Heart left ventricle (tissue), 16 donors: Measurements from ENCODE around the gene GTPBP3. TPM values are rescaled to one million over a fixed set of nuclear protein-coding genes. Genes with fewer than 3 reads are reported as not detected.

Experiments
- ATAC-seq, 4 donors: fragments of 200-7000 bp; cut with Tn5 transposase; one replicate each; pipeline ENCODE4 v1.9.1; 2020 to 2022; ENCODE audit warnings: moderate library complexity in 4 of 4, mild to moderate bottlenecking in 3 of 4, moderate number of reproducible peaks in 1 of 4
- DNase-seq, 5 donors: peaks; one replicate each; pipeline ENCODE4 v3.0.0-alpha.2; 2020
- H3K27ac ChIP-seq, 12 donors: fragments of 200-600 bp; sonication (generic) in 4 of 12; one replicate each; pipeline versions ENCODE4 v1.5.0 to v1.8.0; 2016 to 2022; ENCODE audit warnings: mild to moderate bottlenecking in 2 of 12
- H3K27me3 ChIP-seq, 9 donors: fragments of 200-600 bp; sonication (generic) in 2 of 9; one replicate each; pipeline versions ENCODE4 v1.5.1 to v1.8.0; 2016 to 2022; ENCODE audit warnings: mild to moderate bottlenecking in 3 of 9
- H3K36me3 ChIP-seq, 9 donors: fragments of 200-600 bp; sonication (generic) in 2 of 9; one replicate each; pipeline versions ENCODE4 v1.5.0 to v1.8.0; 2018 to 2022; ENCODE audit warnings: mild to moderate bottlenecking in 2 of 9
- H3K4me1 ChIP-seq, 12 donors: fragments of 200-600 bp; sonication (generic) in 4 of 12; one replicate each; pipeline versions ENCODE4 v1.5.0 to v1.8.0; 2016 to 2022; ENCODE audit warnings: mild to moderate bottlenecking in 3 of 12
- H3K4me3 ChIP-seq, 12 donors: fragments of 200-600 bp; sonication (generic) in 4 of 12; one replicate each; pipeline versions ENCODE4 v1.5.0 to v1.8.0; 2017 to 2022; ENCODE audit warnings: mild to moderate bottlenecking in 9 of 12, moderate library complexity in 4 of 12
- H3K9me3 ChIP-seq, 12 donors: fragments of 200-600 bp; sonication (generic) in 4 of 12; one replicate each; pipeline versions ENCODE4 v1.5.0 to v1.8.0; 2016 to 2022; ENCODE audit warnings: mild to moderate bottlenecking in 1 of 12
- CTCF ChIP-seq, 12 donors: fragments of 200-600 bp; sonication (generic) in 4 of 12; IDR thresholded peaks; one replicate each; pipeline versions ENCODE4 v1.5.0 to v1.8.0; 2018 to 2022; ENCODE audit warnings: antibody characterized with exemption in 12 of 12, mild to moderate bottlenecking in 5 of 12
- POLR2A ChIP-seq, 2 donors: fragments of 450-650 bp; IDR thresholded peaks; one replicate each; pipeline ENCODE4 v1.6.1; 2017; ENCODE audit warnings: antibody characterized with exemption in 2 of 2, mild to moderate bottlenecking in 2 of 2, moderate library complexity in 2 of 2
- WGBS, 4 donors: extraction: QIAGEN DNeasy Blood & Tissue Kit in 2 of 4; methylation state at CpG; one replicate each; pipeline versions ENCODE4 v1.1.5 to v1.1.7; 2013 to 2018; 5-methylcytosine and 5-hydroxymethylcytosine counted together
- intact Hi-C, 10 donors: fragments of 100-400 bp; cut with DNase I; formaldehyde crosslinking; loops; one replicate each; pipeline versions ENCODE4 v1.11.1 to v1.14.2; 2022
- polyA plus RNA-seq, 2 donors: library from polyadenylated mRNA; stranded (reverse); fragments of 200-250 nt; gene quantifications; one replicate each; pipeline ENCODE4 v1.2.3, GENCODE V29; 2013
- total RNA-seq, 9 donors: library from RNA; depleted of rRNA in 2 of 9; stranded (reverse); fragments of >200 nt in 2 of 9; fragmentation: NEBNext Ultra II Directional in 3 of 9; extraction: Animal tissue kit (Norgen Biotek cat#: 25700) in 3 of 9; gene quantifications; one replicate each; pipeline versions ENCODE4 v1.1.0 to v1.2.4, GENCODE V29; 2016 to 2023
- donor health status: ischemic (EF 13 %, LVEDD 7.1; RV severe dilation, severe dysfunction).
- donor health status: healthy with polysubstance abuse.
- donor health status: DM: no; HTN: yes; CAD: no.
- donor health status: DM: no; HTN: no; CAD: no.
- donor health status: ischemic (EF 25% LVEDD 6.9; RV normal size, moderate dysfunction).
- donor health status: ischemic (EF 25% LVEDD 5.7; RV mildly dilated, moderate dysfunction).
- donor health status: healthy.
- donor health status: DM: yes; HTN: yes; CAD: no.
- donor health status: ischemic (EF 35%, LVEDD 5.7; RV mildly dilated, moderate dysfunction).
- donor health status: nonischemic (EF 11% LVEDD 7.7; RV severe dilation, severe dysfunction).
- donor health status: DM: yes; HTN: yes; CAD: no.
- donor health status: PGD.
- donor health status: ischemic (EF 29% LVEDD 5.4; RV normal size, mild dysfunction).
- donor health status: nonischemic (EF 23%, LVEDD 6.1; RV moderate dilation, normal function).

The GTPBP3 gene
- total and polyA plus RNA-seq, 11 donors, result 6.3 to 20.1 (median 11.3) TPM

GRCh38 chr19:17322854-17323253 lies 14.5 kb upstream of the GTPBP3 start:
- intact Hi-C loops, result no loop called here
- ATAC-seq (no peak), DNase-seq (no peak)
- no peaks in the 10 kb centered on the region for H3K27me3 ChIP-seq
- no peaks in the 10 kb centered on the region for H3K9me3 ChIP-seq
- H3K36me3 ChIP-seq, result peaks cover 0 to 50% (median 30%) of the 10 kb centered on the region in 9 donors
- H3K4me1 ChIP-seq, result peaks cover 0 to 8% (median 0%) of the 10 kb centered on the region in 12 donors
- 67 to 83% (median 81%) methylated on average over 5 to 10 of the region's 10 CpGs for WGBS, 4 donors
- no peak overlapping the region for H3K4me3 ChIP-seq
- TF ChIP-seq CTCF (IDR thresholded peaks at IDR 0.05), result no peak
- no peak for TF ChIP-seq POLR2A (IDR thresholded peaks at IDR 0.05)
- no peak overlapping the region for H3K27ac ChIP-seq

GRCh38 chr19:17323300-17323963 lies 13.9 kb upstream of the GTPBP3 start:
- WGBS, 4 donors, result 42 to 86% (median 51%) methylated on average over 11 to 56 of the region's 56 CpGs
- TF ChIP-seq POLR2A (IDR thresholded peaks at IDR 0.05) (no peak), CTCF (IDR thresholded peaks at IDR 0.05) (no peak)
- Histone ChIP-seq H3K27ac (no peak overlapping the region), H3K4me3 (peak overlapping the region in 2 of 12 donors; percentile 7 to 46), H3K27me3 (no peaks in the 10 kb centered on the region), H3K4me1 (peaks cover 0 to 12% (median 0%) of the 10 kb centered on the region in 12 donors), H3K9me3 (no peaks in the 10 kb centered on the region), H3K36me3 (peaks cover 0 to 53% (median 30%) of the 10 kb centered on the region in 9 donors)
- intact Hi-C loops, result no loop called here
- DNase-seq (no peak), ATAC-seq (no peak)

GRCh38 chr19:17323964-17324332 lies 13.4 kb upstream of the GTPBP3 start:
- peak overlapping the region in 2 of 12 donors; percentile 7 to 46 for H3K4me3 ChIP-seq
- intact Hi-C loops, result no loop called here
- 37 to 67% (median 44%) methylated on average over 1 to 7 of the region's 7 CpGs for WGBS, 4 donors
- H3K4me1 ChIP-seq, result peaks cover 0 to 17% (median 0%) of the 10 kb centered on the region in 12 donors
- TF ChIP-seq POLR2A (IDR thresholded peaks at IDR 0.05) (no peak), CTCF (IDR thresholded peaks at IDR 0.05) (no peak)
- H3K36me3 ChIP-seq, result peaks cover 0 to 50% (median 28%) of the 10 kb centered on the region in 9 donors
- ATAC-seq, result no peak
- peaks cover 0 to 3% (median 0%) of the 10 kb centered on the region in 9 donors for H3K27me3 ChIP-seq
- no peak overlapping the region for H3K27ac ChIP-seq
- H3K9me3 ChIP-seq, result no peaks in the 10 kb centered on the region
- no peak for DNase-seq

GRCh38 chr19:17324357-17325114 lies 12.8 kb upstream of the GTPBP3 start:
- DNase-seq (no peak), ATAC-seq (no peak)
- Histone ChIP-seq H3K27ac (no peak overlapping the region), H3K4me3 (no peak overlapping the region), H3K36me3 (peaks cover 0 to 44% (median 23%) of the 10 kb centered on the region in 9 donors), H3K4me1 (peaks cover 0 to 21% (median 0%) of the 10 kb centered on the region in 12 donors), H3K9me3 (no peaks in the 10 kb centered on the region), H3K27me3 (peaks cover 0 to 8% (median 0%) of the 10 kb centered on the region in 9 donors)
- WGBS, 4 donors, result 84 to 93% (median 92%) methylated on average over 11 to 28 of the region's 28 CpGs
- TF ChIP-seq POLR2A (IDR thresholded peaks at IDR 0.05) (no peak), CTCF (IDR thresholded peaks at IDR 0.05) (no peak)
- intact Hi-C loops, result no loop called here
